Measurements from ENCODE around the gene FRMD4B. TPM values are rescaled to one million over a fixed set of nuclear protein-coding genes. Genes with fewer than 3 reads are reported as not detected.

Gene FRMD4B
- total RNA-seq, 1 donor from 2014 or later = 102 TPM

DNA sequence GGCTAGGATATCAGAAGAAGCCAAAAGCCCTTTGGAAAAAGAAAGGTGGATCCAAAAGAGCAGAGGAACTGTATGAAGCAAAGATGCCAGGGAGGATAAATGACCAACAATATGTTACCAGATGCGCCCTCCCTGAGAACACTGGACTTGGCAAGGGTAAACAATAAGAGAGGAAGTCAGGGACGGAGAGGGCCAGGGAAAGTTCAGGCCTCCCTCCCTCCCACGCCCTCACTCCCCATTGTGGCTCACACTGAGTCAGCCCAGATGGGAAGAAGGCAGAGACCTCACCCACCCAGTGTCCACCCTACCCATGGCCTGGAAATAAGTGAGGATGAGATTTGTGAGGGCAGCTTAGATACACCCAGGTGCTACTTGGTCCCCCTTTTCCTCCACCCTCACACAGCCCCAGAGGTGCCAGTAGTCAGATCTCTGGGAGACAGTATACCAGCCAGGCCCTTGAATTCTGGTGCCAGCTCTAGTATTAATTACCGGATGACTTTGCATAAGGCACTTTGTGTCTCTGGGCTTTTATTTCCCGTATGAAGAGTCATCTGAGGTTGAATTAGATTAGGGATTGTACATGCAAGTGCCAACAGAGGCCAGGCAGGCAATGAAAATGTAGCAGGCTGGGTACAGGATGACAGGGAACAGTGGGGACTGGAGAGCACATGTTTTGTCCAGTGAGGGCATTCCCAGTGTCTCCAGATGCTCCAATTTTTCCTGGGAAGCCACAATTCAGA, 35.1 kb upstream of the FRMD4B start:
- Mint-ChIP-seq H3K27me3 (ENCODE audit: unreplicated experiment) (peaks cover 3% of the 10 kb centered on the region), H3K36me3 (ENCODE audit: low read depth, unreplicated experiment) (peaks cover 12% of the 10 kb centered on the region), H3K4me1 (ENCODE audit: unreplicated experiment) (peaks cover 4% of the 10 kb centered on the region), H3K4me3 (ENCODE audit: unreplicated experiment) (no peak overlapping the region), H3K27ac (ENCODE audit: unreplicated experiment) (no peak overlapping the region), H3K9me3 (ENCODE audit: unreplicated experiment) (no peaks in the 10 kb centered on the region)
- DNase-seq (ENCODE audit: low spot score) = no peak
- TF ChIP-seq, protein P1, sequence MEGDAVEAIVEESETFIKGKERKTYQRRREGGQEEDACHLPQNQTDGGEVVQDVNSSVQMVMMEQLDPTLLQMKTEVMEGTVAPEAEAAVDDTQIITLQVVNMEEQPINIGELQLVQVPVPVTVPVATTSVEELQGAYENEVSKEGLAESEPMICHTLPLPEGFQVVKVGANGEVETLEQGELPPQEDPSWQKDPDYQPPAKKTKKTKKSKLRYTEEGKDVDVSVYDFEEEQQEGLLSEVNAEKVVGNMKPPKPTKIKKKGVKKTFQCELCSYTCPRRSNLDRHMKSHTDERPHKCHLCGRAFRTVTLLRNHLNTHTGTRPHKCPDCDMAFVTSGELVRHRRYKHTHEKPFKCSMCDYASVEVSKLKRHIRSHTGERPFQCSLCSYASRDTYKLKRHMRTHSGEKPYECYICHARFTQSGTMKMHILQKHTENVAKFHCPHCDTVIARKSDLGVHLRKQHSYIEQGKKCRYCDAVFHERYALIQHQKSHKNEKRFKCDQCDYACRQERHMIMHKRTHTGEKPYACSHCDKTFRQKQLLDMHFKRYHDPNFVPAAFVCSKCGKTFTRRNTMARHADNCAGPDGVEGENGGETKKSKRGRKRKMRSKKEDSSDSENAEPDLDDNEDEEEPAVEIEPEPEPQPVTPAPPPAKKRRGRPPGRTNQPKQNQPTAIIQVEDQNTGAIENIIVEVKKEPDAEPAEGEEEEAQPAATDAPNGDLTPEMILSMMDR (IDR thresholded peaks at IDR 0.05; ENCODE audit: unreplicated experiment) = no peak

DNA sequence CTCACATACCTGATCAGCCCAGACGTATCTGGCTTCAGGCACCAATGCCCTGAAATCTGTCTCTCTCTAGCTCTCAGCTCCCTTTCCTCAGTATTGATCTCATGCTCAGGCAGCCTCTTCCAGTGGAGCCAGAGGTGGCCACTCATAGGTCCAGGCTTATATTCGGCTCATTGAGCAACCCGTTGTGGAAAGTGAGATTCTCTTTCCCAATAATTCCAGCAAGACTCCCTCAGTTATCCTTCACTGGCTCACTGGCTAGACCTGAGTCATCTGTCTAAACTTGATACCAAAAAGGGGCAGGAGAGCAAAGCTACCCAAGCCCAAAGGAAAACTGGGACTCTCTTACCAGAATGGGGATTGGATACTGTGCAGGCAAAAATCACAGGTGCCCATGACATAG, 33.4 kb upstream of the FRMD4B start:
- peaks cover 12% of the 10 kb centered on the region for H3K36me3 Mint-ChIP-seq (ENCODE audit: low read depth, unreplicated experiment)
- no peak for DNase-seq (ENCODE audit: low spot score)
- H3K4me3 Mint-ChIP-seq (ENCODE audit: unreplicated experiment) = no peak overlapping the region
- H3K4me1 Mint-ChIP-seq (ENCODE audit: unreplicated experiment) = peaks cover 4% of the 10 kb centered on the region
- no peak overlapping the region for H3K27ac Mint-ChIP-seq (ENCODE audit: unreplicated experiment)
- TF ChIP-seq, protein P1 (IDR thresholded peaks at IDR 0.05; ENCODE audit: unreplicated experiment) = no peak
- peaks cover 3% of the 10 kb centered on the region for H3K27me3 Mint-ChIP-seq (ENCODE audit: unreplicated experiment)
- H3K9me3 Mint-ChIP-seq (ENCODE audit: unreplicated experiment) = no peaks in the 10 kb centered on the region

DNA sequence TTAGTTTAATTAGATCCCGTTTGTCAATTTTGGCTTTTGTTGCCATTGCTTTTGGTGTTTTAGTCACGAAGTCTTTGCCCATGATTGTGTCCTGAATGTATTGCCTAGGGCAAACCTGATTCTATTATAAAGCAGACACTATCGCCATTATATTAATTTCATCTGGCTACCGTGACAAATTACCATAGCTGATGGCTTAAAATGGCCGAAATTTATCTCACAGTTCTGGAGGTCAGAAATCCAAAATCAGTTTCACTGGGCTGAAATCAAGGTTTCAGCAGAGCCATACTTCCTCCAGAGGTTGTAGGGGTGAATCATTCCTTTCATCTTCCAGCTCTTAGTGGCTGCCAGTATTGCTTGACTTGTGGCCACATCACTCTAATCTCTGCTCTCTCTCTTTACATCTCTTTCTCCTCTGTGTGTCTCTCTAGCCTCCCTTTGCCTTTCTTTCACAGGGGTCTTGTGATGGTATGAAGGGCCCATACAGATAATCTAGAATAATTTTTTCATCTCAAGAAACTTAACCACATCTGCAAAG, 31.7 kb upstream of the FRMD4B start:
- no peak overlapping the region for H3K27ac Mint-ChIP-seq (ENCODE audit: unreplicated experiment)
- peaks cover 3% of the 10 kb centered on the region for H3K27me3 Mint-ChIP-seq (ENCODE audit: unreplicated experiment)
- H3K4me1 Mint-ChIP-seq (ENCODE audit: unreplicated experiment) = peaks cover 4% of the 10 kb centered on the region
- peaks cover 12% of the 10 kb centered on the region for H3K36me3 Mint-ChIP-seq (ENCODE audit: low read depth, unreplicated experiment)
- H3K4me3 Mint-ChIP-seq (ENCODE audit: unreplicated experiment) = no peak overlapping the region
- no peaks in the 10 kb centered on the region for H3K9me3 Mint-ChIP-seq (ENCODE audit: unreplicated experiment)
- TF ChIP-seq, protein P1 (IDR thresholded peaks at IDR 0.05; ENCODE audit: unreplicated experiment) = no peak
- DNase-seq (ENCODE audit: low spot score) = no peak

DNA sequence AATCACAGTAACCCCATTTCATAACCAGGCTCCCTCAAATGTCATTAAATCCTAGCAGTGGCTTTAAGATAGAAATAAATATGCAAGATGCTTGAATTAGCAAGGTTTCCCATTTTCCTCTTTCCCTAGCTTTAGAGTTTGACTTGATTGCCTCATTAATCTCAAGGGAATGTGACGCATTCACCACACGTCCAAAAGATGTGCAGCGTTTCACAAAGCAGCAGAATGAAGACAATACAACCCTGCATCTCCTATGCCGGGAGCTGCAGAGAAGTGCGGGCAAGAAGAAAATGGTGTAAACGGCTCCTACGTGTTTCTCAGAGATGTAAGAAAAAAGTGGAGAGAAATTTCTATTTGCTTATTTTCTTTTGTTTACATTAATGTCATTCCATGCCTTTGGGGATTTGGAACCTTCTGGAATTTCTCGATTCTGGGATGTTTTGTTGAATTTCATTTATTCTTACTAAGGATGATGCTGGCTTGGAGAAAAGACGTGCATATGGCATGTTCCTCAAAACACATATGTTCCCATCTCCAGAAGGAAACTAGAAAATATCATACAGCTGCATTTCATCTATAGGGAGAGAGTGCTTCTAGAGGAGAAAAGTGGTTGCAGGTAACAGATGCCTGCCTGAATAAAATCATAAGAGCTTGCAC, 27.8 kb upstream of the FRMD4B start:
- Mint-ChIP-seq H3K4me1 (ENCODE audit: unreplicated experiment) (peaks cover 9% of the 10 kb centered on the region), H3K36me3 (ENCODE audit: low read depth, unreplicated experiment) (peaks cover 12% of the 10 kb centered on the region), H3K9me3 (ENCODE audit: unreplicated experiment) (no peaks in the 10 kb centered on the region), H3K4me3 (ENCODE audit: unreplicated experiment) (no peak overlapping the region), H3K27me3 (ENCODE audit: unreplicated experiment) (peaks cover 3% of the 10 kb centered on the region), H3K27ac (ENCODE audit: unreplicated experiment) (no peak overlapping the region)
- DNase-seq (ENCODE audit: low spot score) = no peak
- TF ChIP-seq, protein P1 (IDR thresholded peaks at IDR 0.05; ENCODE audit: unreplicated experiment) = no peak

DNA sequence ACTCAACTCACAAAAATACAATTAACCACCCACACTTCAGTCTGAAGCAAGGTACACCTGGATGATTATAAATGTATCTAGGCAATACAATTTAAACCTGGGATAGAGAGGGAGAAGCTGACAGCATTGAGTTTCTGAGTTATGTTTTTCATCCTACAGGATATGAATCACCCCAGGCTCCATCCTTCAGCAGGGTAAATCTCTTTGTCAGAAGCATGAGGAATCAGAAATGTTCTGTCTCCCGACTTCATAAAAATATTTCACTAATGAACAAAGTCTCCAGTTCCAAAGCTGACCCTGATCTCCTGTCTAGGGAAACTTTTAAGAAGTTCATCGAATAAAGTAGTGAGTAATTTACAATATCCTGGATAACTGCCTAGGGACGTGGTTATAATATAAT, 25.5 kb upstream of the FRMD4B start:
- Mint-ChIP-seq H3K27me3 (ENCODE audit: unreplicated experiment) (peaks cover 3% of the 10 kb centered on the region), H3K4me3 (ENCODE audit: unreplicated experiment) (no peak overlapping the region), H3K36me3 (ENCODE audit: low read depth, unreplicated experiment) (peaks cover 2% of the 10 kb centered on the region), H3K4me1 (ENCODE audit: unreplicated experiment) (peaks cover 14% of the 10 kb centered on the region), H3K27ac (ENCODE audit: unreplicated experiment) (no peak overlapping the region), H3K9me3 (ENCODE audit: unreplicated experiment) (no peaks in the 10 kb centered on the region)
- TF ChIP-seq, protein P1 (IDR thresholded peaks at IDR 0.05; ENCODE audit: unreplicated experiment) = no peak
- no peak for DNase-seq (ENCODE audit: low spot score)

Measured in endothelial cell (in vitro differentiated cells).